Measurements from ENCODE around the gene COPS7A. TPM values are rescaled to one million over a fixed set of nuclear protein-coding genes. Genes with fewer than 3 reads are reported as not detected.
A peak's percentile ranks its signal among the peaks of the same experiment; 100 is the strongest.

Gene COPS7A
- total and polyA plus RNA-seq, 7 donors: 48.6 to 69.3 (median 52.5) TPM

- TF ChIP-seq POLR2A (IDR thresholded peaks at IDR 0.05) (no peak), POLR2AphosphoS5 (IDR thresholded peaks at IDR 0.05) (no peak), CTCF (IDR thresholded peaks at IDR 0.05) (no peak), EP300 (IDR thresholded peaks at IDR 0.05) (no peak)
- DNase-seq: no peak
Observed at GRCh38 chr12:6758506-6759095, 34.8 kb downstream of the COPS7A start.

DNA sequence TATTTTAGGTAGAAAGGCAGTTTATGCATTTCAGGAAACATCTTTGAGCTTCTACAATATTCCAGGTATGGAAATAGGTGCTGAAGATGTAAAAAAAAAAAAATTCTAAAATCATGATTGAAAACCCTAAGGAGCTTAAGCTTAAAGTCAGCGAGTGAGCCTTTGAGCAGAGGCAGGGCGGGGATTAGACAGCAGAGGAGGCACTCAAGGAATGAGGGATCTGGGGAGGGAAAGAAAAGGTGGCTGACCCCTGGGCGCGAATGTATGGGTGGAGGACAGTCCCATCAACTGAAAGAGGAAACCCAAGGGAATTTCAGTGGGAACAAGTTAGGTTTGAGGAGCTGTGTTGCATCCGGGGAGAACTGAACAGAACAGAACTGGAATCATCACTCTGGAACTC is 35.9 kb downstream of the COPS7A start:
- no peaks in the 10 kb centered on the region for H3K36me3 ChIP-seq
- H3K27ac ChIP-seq: no peak overlapping the region
- H3K9me3 ChIP-seq: no peaks in the 10 kb centered on the region
- H3K4me3 ChIP-seq: no peak overlapping the region
- H3K27me3 ChIP-seq: no peaks in the 10 kb centered on the region
- DNase-seq: no peak
- intact Hi-C loops (cut with DNase I): no loop called here
- H3K4me1 ChIP-seq: peaks cover 0 to 20% (median 16%) of the 10 kb centered on the region in 4 donors
- TF ChIP-seq POLR2AphosphoS5 (IDR thresholded peaks at IDR 0.05) (no peak), POLR2A (IDR thresholded peaks at IDR 0.05) (no peak), EP300 (IDR thresholded peaks at IDR 0.05) (no peak), CTCF (IDR thresholded peaks at IDR 0.05) (no peak)
- WGBS, 2 donors: 89 to 91% methylated on average over 5 of the region's 5 CpGs

More at GRCh38 chr12:6758506-6759095, 34.8 kb downstream of the COPS7A start:
- Histone ChIP-seq H3K36me3 (no peaks in the 10 kb centered on the region), H3K27me3 (no peaks in the 10 kb centered on the region), H3K27ac (no peak overlapping the region), H3K4me1 (peaks cover 0 to 18% (median 13%) of the 10 kb centered on the region in 4 donors), H3K9me3 (no peaks in the 10 kb centered on the region), H3K4me3 (no peak overlapping the region)
- intact Hi-C loops (cut with DNase I): no loop called here
- WGBS, 2 donors: 85 to 86% methylated on average over 9 of the region's 9 CpGs

DNA sequence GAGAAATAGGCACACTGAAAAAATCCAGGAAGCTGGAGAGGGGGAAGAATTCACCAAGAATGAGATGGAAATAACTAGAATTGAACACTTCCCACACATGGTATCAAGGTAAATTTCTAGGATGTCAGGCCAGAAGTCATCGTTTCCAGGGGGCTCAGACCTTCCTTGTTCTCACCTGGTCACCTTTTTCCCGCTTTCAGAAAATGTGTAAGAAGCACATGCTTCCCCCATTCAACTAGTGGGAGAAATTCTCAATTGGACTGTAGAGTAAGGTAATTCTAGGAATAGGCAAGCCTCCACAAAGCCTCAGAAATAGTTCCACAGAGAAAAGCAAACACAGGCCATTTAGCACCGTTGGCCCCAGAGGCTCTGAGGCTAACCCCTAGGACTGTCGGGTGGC is 39.5 kb downstream of the COPS7A start:
- DNase-seq: no peak
- Histone ChIP-seq H3K27ac (peak overlapping the region; percentile 93 to 99 (median 96)), H3K4me3 (peak overlapping the region in 3 of 4 donors; percentile 14 to 32 (median 24)), H3K36me3 (no peaks in the 10 kb centered on the region), H3K27me3 (no peaks in the 10 kb centered on the region), H3K4me1 (peaks cover 0 to 40% (median 36%) of the 10 kb centered on the region in 4 donors), H3K9me3 (no peaks in the 10 kb centered on the region)
- intact Hi-C loops (cut with DNase I): no loop called here
- TF ChIP-seq CTCF (IDR thresholded peaks at IDR 0.05) (no peak), EP300 (IDR thresholded peaks at IDR 0.05) (no peak), POLR2A (IDR thresholded peaks at IDR 0.05) (no peak), POLR2AphosphoS5 (IDR thresholded peaks at IDR 0.05) (no peak)
- WGBS, 2 donors: 74 to 80% methylated on average over 4 of the region's 4 CpGs

GRCh38 chr12:6764011-6764828 is 40.4 kb downstream of the COPS7A start:
- no peaks in the 10 kb centered on the region for H3K9me3 ChIP-seq
- intact Hi-C loops (cut with DNase I): loop anchor here (1.0 kb wide), 1 partner anchor 11 kb away; the partner anchor contains the start of gene MLF2

More at GRCh38 chr12:6764011-6764828, 40.4 kb downstream of the COPS7A start:
- Histone ChIP-seq H3K27ac (peak overlapping the region; percentile 93 to 99 (median 96)), H3K4me3 (peak overlapping the region in 3 of 4 donors; percentile 14 to 32 (median 24)), H3K4me1 (peaks cover 0 to 48% (median 44%) of the 10 kb centered on the region in 4 donors), H3K27me3 (no peaks in the 10 kb centered on the region), H3K36me3 (no peaks in the 10 kb centered on the region)
- TF ChIP-seq POLR2AphosphoS5 (IDR thresholded peaks at IDR 0.05) (peak; percentile 39 to 71 (median 60)), CTCF (IDR thresholded peaks at IDR 0.05) (no peak), POLR2A (IDR thresholded peaks at IDR 0.05) (peak; percentile 30 to 32), EP300 (IDR thresholded peaks at IDR 0.05) (no peak)
- 3 to 9% methylated on average over 15 to 16 of the region's 16 CpGs for WGBS, 2 donors
- peak; percentile 99 for DNase-seq

All from sigmoid colon (tissue), 7 donors.